Measurements from ENCODE around the gene PPP2R2D. TPM values are rescaled to one million over a fixed set of nuclear protein-coding genes. Genes with fewer than 3 reads are reported as not detected.

The PPP2R2D gene
- total RNA-seq, 1 donor from 2014 or later = 37.4 TPM

DNA sequence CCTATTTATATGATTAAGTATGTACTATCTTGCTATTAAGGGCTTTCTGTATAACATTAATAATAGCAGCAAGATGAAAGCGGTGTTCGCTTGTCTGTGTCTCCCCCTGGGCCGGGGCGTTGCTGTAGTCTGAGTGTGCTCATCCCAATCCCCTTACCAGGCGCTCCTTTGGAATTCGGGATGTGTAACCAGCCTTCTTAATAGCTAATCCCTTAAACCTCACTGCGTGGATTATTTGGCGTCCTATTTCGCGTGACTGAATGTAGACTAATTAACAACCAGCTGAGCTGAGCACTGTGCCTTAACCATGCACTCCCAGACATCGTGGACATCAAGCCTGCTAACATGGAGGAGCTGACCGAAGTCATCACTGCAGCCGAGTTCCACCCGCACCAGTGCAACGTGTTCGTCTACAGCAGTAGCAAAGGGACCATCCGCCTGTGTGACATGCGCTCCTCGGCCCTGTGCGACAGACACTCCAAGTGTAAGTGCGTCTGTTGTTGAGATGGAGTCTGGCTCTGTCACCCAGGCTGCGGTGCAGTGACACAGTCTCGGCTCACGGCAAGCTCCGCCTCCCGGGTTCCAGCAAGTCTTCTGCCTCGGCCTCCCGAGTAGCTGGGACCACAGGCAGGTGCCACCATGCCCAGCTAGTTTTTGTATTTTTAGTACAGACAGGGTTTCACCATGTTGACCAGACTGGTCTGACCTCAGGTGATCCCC, 44.3 kb downstream of the PPP2R2D start:
- no peaks in the 10 kb centered on the region for H3K27me3 ChIP-seq (ENCODE audit: control insufficient read depth, insufficient read depth, low read length)
- TF ChIP-seq, protein P1, sequence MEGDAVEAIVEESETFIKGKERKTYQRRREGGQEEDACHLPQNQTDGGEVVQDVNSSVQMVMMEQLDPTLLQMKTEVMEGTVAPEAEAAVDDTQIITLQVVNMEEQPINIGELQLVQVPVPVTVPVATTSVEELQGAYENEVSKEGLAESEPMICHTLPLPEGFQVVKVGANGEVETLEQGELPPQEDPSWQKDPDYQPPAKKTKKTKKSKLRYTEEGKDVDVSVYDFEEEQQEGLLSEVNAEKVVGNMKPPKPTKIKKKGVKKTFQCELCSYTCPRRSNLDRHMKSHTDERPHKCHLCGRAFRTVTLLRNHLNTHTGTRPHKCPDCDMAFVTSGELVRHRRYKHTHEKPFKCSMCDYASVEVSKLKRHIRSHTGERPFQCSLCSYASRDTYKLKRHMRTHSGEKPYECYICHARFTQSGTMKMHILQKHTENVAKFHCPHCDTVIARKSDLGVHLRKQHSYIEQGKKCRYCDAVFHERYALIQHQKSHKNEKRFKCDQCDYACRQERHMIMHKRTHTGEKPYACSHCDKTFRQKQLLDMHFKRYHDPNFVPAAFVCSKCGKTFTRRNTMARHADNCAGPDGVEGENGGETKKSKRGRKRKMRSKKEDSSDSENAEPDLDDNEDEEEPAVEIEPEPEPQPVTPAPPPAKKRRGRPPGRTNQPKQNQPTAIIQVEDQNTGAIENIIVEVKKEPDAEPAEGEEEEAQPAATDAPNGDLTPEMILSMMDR (IDR thresholded peaks at IDR 0.05; ENCODE audit: insufficient read depth, low read length, poor library complexity, severe bottlenecking) = no peak
- H3K36me3 ChIP-seq (ENCODE audit: control insufficient read depth, insufficient read depth, low read length) = peaks cover 6% of the 10 kb centered on the region
- no peak for DNase-seq (ENCODE audit: low read depth)
- H3K4me3 ChIP-seq (ENCODE audit: low read depth, low read length) = no peak overlapping the region

DNA sequence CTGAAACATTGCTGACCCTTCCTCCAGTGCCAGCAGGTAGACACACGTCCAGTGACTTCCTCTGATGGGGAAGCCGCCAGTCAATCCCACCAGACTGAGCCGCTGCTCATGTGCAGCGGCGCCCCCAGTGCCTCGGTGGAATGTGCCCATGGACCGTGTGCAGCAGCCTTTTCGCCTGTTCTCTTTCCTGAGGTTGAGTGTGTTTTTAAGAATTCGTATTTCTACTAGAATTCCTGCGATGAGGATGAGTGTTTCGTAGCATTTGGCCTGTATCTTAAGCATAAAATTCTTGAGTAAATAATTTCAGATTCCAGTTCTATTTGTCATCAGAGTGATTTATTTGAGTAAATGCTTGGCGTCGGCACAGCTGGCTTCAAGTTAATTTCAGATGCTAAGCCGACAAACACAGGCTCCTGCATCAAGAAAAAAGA, 45.5 kb downstream of the PPP2R2D start:
- peaks cover 6% of the 10 kb centered on the region for H3K36me3 ChIP-seq (ENCODE audit: control insufficient read depth, insufficient read depth, low read length)
- no peak overlapping the region for H3K4me3 ChIP-seq (ENCODE audit: low read depth, low read length)
- peak; percentile 21 for DNase-seq (ENCODE audit: low read depth)
- H3K27me3 ChIP-seq (ENCODE audit: control insufficient read depth, insufficient read depth, low read length) = no peaks in the 10 kb centered on the region
- TF ChIP-seq, protein P1 (IDR thresholded peaks at IDR 0.05; ENCODE audit: insufficient read depth, low read length, poor library complexity, severe bottlenecking) = no peak

DNA sequence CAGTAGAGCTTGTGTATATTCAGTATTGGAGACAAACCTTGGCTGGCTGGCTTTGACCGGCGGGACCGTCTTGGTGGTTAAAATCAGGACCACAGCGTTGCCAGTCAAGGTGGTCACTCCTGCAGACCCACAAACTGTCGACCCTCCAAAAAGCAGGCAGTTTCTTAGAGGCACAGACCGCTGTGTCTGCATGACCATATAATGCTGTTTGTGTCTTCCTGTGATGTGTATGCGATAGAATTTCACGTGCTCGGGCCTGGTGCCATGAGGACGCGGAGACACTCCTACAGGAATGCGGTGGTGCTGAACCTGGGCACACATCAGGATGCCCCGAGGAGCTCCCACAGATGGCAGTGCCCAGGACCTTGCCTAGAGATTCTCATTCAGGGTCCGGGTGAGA, 46.1 kb downstream of the PPP2R2D start:
- H3K27me3 ChIP-seq (ENCODE audit: control insufficient read depth, insufficient read depth, low read length) = no peaks in the 10 kb centered on the region
- no peak overlapping the region for H3K4me3 ChIP-seq (ENCODE audit: low read depth, low read length)
- H3K36me3 ChIP-seq (ENCODE audit: control insufficient read depth, insufficient read depth, low read length) = peaks cover 6% of the 10 kb centered on the region
- TF ChIP-seq, protein P1 (IDR thresholded peaks at IDR 0.05; ENCODE audit: insufficient read depth, low read length, poor library complexity, severe bottlenecking) = no peak
- DNase-seq (ENCODE audit: low read depth) = no peak

DNA sequence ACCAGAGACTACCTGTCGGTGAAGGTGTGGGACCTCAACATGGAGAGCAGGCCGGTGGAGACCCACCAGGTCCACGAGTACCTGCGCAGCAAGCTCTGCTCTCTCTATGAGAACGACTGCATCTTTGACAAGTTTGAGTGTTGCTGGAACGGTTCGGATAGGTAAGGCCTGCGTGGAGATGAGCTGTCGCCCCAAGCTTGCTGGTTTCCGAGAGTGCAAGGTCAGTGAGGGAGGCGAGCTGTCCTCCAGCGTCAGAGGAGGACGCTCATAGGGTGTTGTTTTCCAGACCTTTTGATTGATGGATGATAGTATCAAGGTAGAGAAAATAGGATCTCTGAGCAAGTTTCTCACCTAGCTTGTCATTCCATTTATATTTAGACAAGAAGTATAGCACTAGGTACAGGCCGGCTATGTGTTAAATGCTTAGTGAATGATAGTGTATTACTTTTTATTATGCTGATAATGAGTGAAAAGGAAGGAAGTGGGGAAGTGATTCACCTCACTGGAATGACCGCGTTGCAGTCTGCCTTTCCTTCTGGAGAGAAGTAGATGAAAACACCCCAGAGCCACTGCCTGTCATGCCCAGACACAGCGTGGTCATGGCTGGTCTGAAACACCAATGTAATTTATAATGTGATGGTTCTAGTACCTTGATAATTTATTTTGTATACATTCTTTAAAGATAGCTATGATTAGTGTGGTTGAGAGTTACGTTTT, 47.0 kb downstream of the PPP2R2D start:
- no peaks in the 10 kb centered on the region for H3K27me3 ChIP-seq (ENCODE audit: control insufficient read depth, insufficient read depth, low read length)
- peaks cover 6% of the 10 kb centered on the region for H3K36me3 ChIP-seq (ENCODE audit: control insufficient read depth, insufficient read depth, low read length)
- H3K4me3 ChIP-seq (ENCODE audit: low read depth, low read length) = no peak overlapping the region
- TF ChIP-seq, protein P1 (IDR thresholded peaks at IDR 0.05; ENCODE audit: insufficient read depth, low read length, poor library complexity, severe bottlenecking) = no peak
- DNase-seq (ENCODE audit: low read depth) = peak; percentile 53

DNA sequence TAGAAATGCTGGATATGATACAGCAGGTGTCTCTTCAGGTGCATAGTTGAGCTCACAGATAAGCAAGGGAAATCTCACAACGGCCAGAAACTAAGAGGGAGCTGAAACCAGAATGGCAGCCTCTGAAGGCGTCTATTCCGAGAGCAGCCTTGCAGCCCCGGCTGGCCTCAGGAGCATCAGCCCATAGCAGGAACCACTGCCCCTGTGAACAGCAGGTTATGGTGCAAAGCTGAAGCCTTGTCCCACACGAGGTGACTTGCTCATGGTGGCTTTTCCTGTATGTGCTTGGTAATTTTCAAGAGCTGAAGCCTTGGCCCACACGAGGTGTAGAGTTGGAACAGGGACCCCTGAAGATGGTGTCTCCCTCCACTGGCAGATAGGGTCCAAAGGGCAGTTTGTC, 47.7 kb downstream of the PPP2R2D start:
- TF ChIP-seq, protein P1 (IDR thresholded peaks at IDR 0.05; ENCODE audit: insufficient read depth, low read length, poor library complexity, severe bottlenecking) = no peak
- Histone ChIP-seq H3K27me3 (ENCODE audit: control insufficient read depth, insufficient read depth, low read length) (no peaks in the 10 kb centered on the region), H3K36me3 (ENCODE audit: control insufficient read depth, insufficient read depth, low read length) (peaks cover 6% of the 10 kb centered on the region), H3K4me3 (ENCODE audit: low read depth, low read length) (no peak overlapping the region)
- DNase-seq (ENCODE audit: low read depth) = no peak
